Non-pigmented ciliary epithelial cell (primary cell): ENCODE results near the gene DHDDS.

Experiments
- DNase-seq: peaks from one replicate; pipeline ENCODE4 v3.0.0-alpha.2; 2010; ENCODE audit warnings: low read depth

DHDDS gene

DNA sequence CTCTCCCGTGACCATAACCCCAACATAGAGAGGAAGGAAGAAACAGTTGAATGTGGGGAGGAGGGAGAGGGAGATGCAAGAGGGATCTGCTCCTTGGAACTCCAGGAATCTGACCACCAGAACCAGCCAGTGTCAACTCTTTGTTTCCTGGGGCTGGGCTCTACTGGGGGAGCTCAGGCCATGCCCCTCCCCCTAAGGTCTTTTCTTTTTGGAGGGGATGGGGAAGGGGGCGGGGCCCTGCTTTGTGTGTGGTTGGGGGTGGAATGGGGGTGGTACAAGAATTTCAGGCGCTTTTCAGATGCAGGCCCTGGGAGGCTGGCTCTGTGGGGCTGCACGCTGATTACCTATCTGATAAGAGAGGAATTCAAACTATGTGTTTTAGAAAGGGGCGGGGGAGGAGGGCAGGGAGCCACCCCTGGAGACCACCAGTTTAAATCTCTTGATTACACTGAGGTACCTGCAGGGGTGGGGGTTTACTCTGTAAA, 13.2 kb upstream of the DHDDS start:
- no peak for DNase-seq

DNA sequence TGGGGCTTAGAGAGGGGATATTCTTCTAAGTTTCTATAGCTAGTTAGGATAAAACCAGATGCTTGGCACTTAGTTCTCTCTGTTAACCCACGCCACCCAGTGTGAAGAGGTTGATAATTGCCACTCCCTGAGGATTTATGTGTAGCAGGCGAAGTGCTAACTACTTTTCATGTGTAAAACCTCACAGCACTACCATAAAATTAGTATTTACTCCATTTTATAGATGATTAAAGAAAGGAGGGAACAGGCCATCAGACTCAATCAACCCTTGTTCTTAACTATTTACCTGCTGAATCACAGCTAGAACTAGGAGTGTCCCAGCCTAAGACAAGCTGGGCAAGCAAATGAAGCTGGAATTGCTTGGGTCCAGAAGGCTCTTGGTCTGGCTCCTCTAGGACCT, 12.6 kb upstream of the DHDDS start:
- DNase-seq: no peak

DNA sequence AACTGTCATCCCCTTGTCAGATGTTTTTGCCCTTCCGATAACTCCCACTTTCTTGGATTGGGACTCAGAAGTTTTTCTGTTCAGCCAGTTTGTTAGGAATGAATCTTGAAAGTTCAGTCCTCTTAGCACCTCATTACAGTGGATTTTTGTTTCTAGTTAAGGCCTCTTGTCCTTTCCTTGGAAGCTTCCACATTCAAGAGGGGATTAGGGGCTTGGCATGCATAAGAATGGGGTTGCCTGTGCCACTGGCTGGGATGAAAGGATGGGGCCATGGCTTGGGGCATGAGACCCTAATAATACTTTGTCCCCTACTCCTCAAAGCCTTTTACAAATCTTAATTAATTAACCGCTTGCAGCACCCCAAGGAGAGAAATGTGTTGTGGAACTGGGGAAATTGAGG, 2.4 kb upstream of the DHDDS start:
- DNase-seq: no peak

DNA sequence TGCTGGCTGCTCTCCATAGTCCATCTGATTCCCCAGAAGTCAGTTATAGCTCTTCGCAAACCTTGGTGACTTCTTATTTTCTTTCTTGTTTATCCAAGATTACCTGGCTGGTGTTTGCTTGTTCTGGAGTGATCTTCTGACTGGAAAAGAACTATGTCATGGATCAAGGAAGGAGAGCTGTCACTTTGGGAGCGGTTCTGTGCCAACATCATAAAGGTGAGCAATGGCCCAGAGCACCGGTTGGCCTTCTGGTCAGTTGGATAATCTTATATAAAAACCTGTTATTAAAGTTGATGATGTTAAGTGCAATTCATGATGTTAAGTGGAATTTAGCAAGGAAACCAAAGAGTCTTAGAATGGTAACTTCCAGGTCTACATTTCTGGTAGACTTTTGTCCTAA, 672 bp downstream of the DHDDS start:
- DNase-seq: no peak

DNA sequence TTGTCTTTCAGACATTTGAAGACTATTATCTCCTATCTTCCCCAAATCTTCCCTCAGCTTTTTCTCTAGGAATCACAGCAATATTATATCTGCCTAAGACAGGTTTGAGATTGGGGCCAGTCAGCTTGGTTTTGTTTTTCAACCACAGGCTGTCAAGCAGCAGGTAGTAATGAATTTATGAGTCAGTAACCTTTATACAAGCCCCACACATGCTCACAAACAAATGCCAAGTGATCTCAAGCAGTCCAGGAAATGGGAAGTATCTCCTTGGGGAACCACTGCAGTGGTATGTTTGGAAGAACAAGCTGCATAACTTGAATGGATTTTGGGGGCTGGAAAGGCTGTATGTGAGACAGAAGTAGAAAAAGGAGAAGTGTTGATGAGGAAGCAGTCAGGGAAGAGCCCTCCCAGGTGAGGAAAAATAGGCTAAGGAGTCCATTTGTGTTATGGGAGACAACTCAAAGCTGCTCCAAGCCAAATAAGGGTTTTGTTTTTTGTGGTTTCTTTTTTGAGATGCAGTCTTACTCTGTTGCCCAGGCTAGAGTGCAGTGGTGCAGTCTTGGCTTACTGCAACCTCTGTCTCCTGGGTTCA, 2.1 kb downstream of the DHDDS start:
- no peak for DNase-seq

DNA sequence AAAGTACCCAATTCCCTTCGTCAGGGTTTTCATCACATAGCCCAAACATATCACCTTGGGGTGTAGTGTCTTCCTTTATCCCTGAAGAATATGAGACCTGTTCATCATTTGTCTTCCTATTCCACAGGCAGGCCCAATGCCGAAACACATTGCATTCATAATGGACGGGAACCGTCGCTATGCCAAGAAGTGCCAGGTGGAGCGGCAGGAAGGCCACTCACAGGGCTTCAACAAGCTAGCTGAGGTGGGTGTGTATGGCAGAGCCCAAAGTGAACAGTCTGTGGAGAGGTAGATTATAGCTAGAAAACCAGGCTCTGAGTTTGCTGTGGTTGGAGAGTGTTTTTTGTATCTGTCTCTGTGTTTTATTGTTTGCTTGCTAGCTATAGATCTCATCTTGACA, 5.9 kb downstream of the DHDDS start:
- no peak for DNase-seq

DNA sequence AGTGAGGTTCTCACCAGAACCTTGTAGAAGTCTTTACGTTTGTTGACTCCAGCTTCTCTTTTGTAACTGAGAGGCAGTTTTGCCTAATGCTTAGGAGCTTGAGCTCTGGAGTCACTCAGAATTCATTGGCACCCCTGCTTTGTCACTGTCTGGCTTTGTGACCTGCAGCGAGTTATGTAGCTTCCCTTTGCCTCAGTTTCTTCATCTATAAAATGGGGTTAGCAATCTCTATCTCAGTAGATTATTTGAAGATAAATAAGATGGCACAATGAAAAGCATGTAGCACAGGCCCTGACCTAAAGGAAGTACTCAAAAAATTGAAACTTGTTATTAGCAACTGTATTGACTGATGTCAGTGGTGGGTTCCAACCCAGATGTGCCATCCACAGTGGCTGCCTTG, 8.1 kb downstream of the DHDDS start:
- DNase-seq: no peak

DNA sequence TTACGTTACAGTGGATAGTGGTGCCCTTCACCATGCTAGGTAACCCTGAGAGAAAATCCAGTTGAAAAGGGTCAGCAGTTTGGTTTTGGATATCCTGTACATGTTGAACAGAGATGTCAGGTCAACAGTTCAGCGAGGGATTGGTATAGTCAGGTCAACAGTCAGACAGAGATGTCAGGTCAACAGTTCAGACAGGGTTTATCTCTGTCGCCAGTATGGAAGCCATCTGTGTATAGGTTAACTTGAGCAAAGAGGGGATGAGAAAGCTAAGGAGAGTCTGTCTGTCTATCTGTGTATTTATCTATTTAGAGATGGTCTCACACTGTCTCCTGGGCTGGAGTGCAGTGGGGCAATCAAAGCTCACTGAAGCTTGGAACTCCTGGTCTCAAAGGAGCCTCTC, 17.7 kb downstream of the DHDDS start:
- DNase-seq: no peak

DNA sequence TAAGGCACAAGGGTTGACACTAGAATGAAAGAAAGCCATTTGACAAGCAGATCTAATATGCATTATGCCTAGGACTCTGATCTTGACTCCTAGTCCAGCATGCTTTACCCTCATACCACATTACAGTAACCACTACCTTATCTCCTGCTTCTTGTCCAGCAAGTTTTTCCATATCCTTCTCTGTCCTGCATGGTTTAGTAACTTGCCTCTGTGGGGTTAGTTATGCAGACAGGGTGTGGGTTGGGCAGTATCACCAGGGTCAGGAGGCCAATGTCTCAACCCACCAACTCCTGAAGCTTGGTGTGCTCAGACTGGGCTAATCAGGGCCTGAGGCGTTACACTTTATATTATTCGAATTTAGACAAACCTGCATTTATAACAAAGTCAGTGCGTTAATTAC, 18.8 kb downstream of the DHDDS start:
- no peak for DNase-seq

DNA sequence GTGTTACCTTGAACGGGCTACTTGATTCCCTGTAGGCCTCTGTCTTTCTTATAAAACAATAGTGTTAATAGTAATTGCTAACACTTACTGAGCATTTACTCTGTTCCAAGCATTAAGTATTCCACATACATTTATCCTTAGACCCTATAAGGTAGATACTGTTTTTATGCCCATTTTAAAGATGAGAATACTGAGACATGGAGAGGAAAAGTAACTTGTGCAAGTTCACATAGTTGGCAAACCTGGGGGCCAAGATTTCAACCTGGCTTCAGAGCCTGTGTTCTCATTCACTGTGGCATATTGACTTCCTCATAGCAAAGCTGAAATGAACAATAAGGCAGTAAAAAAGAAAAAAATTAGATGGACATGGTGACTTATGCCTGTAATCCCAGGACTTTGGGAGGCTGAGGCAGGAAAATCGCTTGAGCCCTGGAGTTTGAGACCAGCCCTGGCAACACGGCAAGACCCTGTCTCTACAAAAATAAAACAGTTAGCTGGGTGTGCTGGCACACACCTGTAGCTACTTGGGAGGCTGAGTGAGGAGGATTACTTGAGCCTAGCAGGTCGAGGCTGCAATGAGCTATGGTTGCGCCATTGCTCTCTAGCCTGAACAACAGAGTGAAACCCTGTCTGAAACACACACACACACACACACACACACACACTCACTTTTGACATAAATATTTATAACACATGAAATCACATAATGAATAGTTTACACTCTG, 20.5 kb downstream of the DHDDS start:
- DNase-seq: no peak

DNA sequence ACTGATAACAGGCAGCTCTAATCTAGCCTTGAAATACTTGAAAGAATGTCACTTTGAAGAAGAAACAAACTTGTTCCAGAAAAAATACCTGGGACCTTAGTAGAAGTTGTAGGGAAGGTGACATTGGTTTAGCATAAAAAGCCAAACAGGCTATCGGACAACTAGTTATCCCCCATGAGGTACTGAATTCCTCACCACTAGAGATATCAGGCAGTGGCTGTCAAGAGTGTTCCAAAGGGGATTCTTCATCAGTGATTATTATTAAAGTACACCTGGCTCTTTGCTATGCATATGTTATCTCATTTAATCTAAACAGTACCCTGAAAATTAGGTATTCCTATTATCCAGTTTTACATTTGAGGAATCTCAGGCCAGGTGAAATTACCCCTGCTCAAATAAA, 27.0 kb downstream of the DHDDS start:
- DNase-seq: no peak

DNA sequence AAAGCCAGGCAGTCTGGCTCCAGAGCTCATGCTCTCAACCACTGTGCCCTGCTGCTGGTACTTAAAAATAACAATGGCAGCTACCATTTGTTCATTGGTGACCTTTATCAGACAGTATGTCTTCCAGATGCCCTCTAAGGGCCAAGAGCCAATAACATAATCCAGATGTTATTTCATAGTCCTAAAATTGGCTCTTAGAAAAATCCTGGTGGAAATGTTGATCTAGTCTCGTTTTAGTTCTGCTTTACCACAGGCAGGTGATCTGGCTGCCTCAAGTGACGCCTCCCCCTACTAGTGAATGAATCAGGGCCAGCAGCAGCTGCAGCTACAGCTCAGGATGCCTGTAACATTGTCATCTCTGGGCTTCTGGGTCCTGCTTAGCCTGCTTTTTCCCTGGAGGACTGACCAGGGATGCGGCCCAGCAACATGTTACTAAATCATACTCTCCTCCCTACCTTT, 27.5 kb downstream of the DHDDS start:
- DNase-seq: no peak

DNA sequence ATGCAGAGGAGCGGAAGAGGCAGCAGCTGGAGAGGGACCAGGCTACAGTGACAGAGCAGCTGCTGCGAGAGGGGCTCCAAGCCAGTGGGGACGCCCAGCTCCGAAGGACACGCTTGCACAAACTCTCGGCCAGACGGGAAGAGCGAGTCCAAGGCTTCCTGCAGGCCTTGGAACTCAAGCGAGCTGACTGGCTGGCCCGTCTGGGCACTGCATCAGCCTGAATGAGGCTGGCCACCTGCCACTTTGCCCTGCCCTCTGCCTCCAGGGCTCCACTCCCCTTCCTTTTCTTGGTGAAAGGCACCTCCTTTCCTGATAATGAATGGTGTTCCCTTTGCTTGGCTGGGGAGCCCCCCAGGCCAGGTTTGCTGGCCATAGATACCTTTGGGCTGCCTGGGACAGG, 36.8 kb downstream of the DHDDS start:
- DNase-seq: no peak

DNA sequence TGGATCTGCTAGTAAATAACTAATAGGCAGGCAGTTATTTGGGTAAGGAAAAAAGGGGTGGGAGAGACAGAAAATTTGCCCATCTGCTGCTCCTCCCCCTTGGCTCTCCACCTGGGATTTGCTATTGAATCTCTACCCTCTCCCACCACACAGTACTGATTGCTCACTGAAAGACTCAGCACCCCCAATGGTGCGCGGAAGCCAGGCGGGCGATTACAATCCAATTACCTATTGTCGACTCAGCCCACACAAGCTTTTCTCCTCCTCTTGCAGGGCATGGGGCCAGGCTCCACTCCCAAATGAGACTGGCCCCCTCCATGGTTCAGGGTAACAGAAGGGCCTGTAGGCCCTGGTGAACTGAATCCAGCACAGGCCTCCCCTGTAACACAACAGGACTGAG, 37.4 kb downstream of the DHDDS start:
- no peak for DNase-seq

DNA sequence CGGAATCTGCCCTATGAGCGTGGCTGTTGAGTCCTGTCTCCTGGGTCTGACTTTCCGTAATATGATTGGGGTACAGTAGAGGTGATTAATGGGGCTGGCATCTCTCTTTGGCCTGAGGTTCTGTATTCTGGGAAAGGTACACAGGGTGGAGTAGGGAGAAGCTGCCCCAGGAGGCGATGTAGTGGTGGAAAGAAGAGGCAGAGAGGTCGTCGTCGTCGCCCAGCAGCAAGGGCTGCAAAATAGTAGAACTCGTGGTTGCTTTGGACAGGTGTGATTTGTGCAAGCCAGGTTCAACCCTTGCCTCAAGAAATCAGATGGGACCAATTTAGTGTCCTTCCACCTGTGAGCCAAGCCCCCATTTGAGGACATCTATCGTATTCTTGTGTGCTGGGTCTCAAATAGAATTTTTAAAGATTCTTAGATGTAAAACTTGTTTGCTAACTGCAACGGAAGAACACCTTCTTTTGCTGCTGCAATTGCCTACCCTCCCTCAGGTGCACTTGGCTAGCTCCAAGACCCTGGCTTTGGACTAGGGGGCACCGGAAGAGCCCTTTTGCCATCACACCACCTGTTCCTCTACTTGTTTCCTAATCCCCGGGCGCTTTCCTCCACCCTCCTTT, 38.9 kb downstream of the DHDDS start:
- no peak for DNase-seq

DNA sequence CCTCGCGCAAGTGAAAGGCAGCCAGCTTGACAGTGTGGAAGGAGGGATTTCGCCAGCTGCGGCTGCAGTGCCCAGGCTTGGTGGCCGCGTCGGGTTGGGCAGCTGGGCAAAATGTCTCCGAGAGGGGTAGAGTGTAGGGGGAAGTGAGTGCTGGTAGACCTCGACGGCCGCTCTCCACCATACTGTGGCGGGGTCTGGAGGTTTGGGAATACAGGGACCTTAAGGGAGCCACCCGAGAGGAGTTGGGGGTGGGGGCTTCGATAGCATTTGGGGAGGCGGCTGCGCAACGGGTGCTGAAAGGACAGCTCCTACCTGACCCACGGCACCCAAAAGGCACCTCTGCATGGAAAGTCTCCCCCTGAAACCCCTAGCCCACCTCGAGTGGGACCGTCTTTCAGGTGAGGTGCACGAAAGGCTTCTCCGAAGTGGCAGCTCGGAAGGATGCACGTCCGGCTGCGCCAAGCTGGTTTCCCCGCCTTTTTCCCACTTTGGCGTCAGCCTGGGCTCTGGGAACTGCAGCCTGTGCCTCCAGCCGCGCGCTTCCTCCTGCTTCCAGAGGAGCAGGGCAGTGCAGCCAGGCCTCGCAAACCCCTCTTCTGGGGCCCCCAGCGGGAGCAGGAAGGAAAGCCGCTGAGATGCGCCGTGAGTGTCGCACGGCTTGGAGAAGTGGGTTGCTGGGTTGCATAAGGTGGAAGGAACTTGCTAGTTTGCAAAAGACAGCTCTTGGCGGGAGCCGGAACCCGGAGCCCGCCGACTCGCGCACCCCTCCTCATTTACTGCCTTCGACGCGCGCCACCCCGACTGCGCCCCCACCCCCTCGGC, 39.6 kb downstream of the DHDDS start:
- no peak for DNase-seq

DNA sequence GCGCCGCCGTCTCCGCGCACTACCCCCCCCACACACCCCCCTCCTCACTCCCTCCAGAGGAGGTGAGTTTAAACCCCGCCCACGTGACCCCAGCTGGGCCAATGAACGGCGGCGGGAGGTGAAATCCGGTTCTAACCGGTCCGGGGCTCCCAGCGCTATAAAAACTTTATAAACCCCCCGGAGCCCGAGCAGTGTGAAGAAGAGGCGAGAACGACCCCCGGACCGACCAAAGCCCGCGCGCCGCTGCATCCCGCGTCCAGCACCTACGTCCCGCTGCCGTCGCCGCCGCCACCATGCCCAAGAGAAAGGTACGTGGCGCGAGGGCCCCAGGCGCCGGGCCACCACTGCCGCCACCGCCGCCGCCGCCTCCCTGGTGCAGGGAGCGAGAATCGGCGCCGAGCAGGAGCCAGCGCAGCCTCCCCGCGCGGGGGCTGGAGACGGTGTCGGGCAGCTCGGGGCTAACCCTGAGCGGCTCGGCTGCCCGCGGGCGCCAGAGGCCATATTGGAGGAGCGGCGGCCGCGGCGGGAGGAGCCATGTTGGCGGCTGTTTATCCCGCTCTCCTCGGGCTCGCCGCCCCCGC, 40.3 kb downstream of the DHDDS start, which contains the start of gene HMGN2:
HMGN2 (plus strand) TSS at position 121 of the 581 bp plus-strand sequence; CDS start at position 294, 173 bp downstream.
- DNase-seq: peak; percentile 32

DNA sequence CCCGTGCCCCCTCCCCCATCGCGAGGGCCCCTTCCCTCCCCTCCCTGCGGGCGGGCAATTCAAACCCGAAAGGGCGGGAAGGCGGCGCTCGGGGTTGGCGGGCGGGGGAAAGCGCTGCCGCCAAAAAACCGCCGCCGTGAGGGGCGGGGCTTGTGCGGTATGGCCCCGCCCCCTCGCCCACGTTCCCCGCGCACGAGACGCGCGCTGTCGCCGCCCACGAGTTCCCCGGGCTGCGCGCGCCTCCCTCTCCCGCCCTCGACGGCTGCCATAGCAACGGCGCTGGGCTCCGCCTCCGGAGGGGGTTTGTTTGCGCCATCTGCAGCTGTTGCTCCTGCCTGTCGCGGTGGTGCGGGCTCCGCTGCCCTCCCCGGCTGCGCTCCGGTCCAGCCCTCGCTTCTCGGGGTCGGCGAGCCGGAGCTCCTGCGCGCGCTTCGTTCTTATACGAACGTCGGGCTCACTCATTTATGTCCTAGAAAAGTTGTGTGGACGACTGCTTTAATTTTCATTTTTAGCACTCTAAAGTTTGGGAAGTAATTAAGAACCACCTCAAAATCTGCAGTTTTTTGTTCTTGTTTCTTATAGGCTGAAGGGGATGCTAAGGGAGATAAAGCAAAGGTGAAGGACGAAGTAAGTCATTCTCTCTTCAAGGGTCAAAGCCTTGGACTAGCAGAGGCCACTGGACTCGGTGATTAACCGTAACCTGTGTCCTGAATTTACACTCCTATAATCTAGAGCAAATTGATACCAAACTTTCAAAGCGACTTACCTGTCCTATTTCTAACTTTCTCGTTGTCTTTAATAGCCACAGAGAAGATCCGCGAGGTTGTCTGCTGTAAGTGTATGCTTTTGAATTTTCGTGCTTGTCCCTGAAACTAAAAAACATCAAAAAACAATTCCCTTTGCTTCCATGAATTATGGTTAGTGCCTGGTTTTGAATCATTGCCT, 41.1 kb downstream of the DHDDS start:
- peak; percentile 60 for DNase-seq

DNA sequence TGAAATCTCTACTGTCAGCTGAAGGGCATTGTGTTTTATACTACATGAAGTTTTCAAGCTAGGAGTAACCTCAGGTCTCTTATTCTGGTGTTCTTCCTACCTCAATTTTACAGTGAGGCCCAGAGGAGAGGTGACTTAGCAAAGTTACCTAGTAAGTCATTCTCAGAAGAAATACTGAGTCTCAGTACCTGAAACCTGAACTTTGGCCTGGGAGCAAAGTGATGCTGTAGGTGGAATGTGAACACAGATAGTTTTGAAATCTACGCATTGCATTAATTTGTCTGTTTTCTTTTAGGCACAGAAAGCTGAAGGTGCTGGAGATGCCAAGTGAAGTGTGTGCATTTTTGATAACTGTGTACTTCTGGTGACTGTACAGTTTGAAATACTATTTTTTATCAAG, 42.7 kb downstream of the DHDDS start:
- no peak for DNase-seq

DNA sequence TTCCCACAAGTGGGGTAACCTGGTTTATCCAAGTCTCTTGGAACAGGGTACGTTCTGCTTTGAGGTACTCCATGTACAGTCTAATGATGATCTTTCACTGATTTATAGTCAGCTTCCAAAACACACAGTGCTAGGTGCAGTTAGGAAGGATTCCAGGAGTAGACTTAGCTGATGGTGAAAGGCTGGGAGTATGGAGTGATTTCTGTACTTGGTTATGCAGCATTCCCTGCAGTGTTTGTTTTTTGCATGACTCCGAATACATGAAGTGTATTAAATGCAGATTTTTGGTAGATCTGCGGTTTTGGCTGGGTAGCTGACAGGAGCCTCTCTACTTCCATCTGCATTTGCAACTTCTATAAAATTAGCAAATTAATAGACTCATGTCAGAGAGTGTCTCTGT, 43.9 kb downstream of the DHDDS start:
- no peak for DNase-seq

DNA sequence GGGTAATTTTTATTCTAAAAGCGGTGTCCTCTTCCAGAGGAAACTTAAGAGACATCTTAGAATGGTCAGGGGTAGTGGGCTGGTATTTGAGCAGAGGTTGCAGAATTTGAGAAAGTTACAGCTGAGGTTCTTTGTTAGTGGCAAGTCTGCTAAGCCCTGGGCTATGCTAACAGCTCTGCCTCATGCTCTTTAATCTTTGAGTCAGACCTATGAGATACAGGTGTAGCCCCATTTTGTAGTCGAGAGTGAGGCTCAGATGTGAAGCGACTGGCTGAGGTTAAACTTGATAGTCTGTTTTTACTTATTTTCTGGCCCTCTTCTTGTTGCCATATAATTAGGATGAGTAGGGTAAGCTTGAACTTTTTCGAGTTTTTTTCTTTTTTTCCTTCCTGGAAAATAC, 44.8 kb downstream of the DHDDS start:
- no peak for DNase-seq
